Liver (tissue), 3 donors: ENCODE measurements around the gene PRB3.

Experiments
- ATF3 ChIP-seq: IDR thresholded peaks from 2 replicates; pipeline ENCODE4 v1.6.1; 2016; ENCODE audit warnings: antibody characterized with exemption
- EGR1 ChIP-seq, 2 donors: IDR thresholded peaks; 2 replicates each; pipeline ENCODE4 v1.6.1; 2016 to 2018; ENCODE audit warnings: antibody characterized with exemption in 2 of 2, low read depth in 2 of 2
- FOXA2 ChIP-seq: IDR thresholded peaks from 2 replicates; pipeline ENCODE4 v1.6.1; 2016; ENCODE audit warnings: antibody characterized with exemption
- GABPA ChIP-seq, 2 donors: IDR thresholded peaks in 1 of 2; conservative IDR thresholded peaks in 1 of 2; 2 replicates each; pipeline ENCODE4 v1.6.1; 2016; ENCODE audit warnings: antibody characterized with exemption in 2 of 2, mild to moderate bottlenecking in 1 of 2, moderate library complexity in 1 of 2
- JUND ChIP-seq, 2 donors: IDR thresholded peaks; 2 replicates each; pipeline ENCODE4 v1.6.1; 2016; ENCODE audit warnings: antibody characterized with exemption in 2 of 2
- NR2F2 ChIP-seq: IDR thresholded peaks from 2 replicates; pipeline ENCODE4 v1.6.1; 2016; ENCODE audit warnings: antibody characterized with exemption
- RAD21 ChIP-seq, 2 donors: IDR thresholded peaks; 2 replicates each; pipeline ENCODE4 v1.6.1; 2016; ENCODE audit warnings: antibody characterized with exemption in 2 of 2, mild to moderate bottlenecking in 2 of 2
- RXRA ChIP-seq, 2 donors: IDR thresholded peaks; 2 replicates each; pipeline ENCODE4 v1.6.1; 2017 to 2018; ENCODE audit warnings: antibody characterized with exemption in 2 of 2, mild to moderate bottlenecking in 1 of 2
- SP1 ChIP-seq: IDR thresholded peaks from 2 replicates; pipeline ENCODE4 v1.6.1; 2018; ENCODE audit warnings: antibody characterized with exemption, mild to moderate bottlenecking
- TAF1 ChIP-seq: conservative IDR thresholded peaks from 2 replicates; pipeline ENCODE4 v1.6.1; 2016; ENCODE audit warnings: antibody characterized with exemption, mild to moderate bottlenecking
- YY1 ChIP-seq: IDR thresholded peaks from 2 replicates; pipeline ENCODE4 v1.6.1; 2016; ENCODE audit warnings: antibody characterized with exemption, mild to moderate bottlenecking
- TF ChIP-seq, protein P1 (sequence below): fragments of 150-350 bp; IDR thresholded peaks from 2 replicates; pipeline ENCODE4 v1.5.1; 2017; ENCODE audit warnings: improper control_type of control experiment, low read depth, low read length; ENCODE audit not compliant: missing input control
- TF ChIP-seq, protein P2 (sequence below): IDR thresholded peaks from 2 replicates; pipeline ENCODE4 v1.6.1; 2016; ENCODE audit warnings: antibody characterized with exemption, mild to moderate bottlenecking
- TF ChIP-seq, protein P3 (sequence below): IDR thresholded peaks from 2 replicates; pipeline ENCODE4 v1.6.1; 2016; ENCODE audit warnings: antibody characterized with exemption
- donor health status: healthy.
- donor health status: healthy.

GRCh38 chr12:11240348-11240930 is 29.1 kb downstream of the PRB3 start:
- TF ChIP-seq, protein P1, sequence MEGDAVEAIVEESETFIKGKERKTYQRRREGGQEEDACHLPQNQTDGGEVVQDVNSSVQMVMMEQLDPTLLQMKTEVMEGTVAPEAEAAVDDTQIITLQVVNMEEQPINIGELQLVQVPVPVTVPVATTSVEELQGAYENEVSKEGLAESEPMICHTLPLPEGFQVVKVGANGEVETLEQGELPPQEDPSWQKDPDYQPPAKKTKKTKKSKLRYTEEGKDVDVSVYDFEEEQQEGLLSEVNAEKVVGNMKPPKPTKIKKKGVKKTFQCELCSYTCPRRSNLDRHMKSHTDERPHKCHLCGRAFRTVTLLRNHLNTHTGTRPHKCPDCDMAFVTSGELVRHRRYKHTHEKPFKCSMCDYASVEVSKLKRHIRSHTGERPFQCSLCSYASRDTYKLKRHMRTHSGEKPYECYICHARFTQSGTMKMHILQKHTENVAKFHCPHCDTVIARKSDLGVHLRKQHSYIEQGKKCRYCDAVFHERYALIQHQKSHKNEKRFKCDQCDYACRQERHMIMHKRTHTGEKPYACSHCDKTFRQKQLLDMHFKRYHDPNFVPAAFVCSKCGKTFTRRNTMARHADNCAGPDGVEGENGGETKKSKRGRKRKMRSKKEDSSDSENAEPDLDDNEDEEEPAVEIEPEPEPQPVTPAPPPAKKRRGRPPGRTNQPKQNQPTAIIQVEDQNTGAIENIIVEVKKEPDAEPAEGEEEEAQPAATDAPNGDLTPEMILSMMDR = no peak
- no peak for TF ChIP-seq RAD21 (IDR thresholded peaks at IDR 0.05)
- TF ChIP-seq, protein P2, sequence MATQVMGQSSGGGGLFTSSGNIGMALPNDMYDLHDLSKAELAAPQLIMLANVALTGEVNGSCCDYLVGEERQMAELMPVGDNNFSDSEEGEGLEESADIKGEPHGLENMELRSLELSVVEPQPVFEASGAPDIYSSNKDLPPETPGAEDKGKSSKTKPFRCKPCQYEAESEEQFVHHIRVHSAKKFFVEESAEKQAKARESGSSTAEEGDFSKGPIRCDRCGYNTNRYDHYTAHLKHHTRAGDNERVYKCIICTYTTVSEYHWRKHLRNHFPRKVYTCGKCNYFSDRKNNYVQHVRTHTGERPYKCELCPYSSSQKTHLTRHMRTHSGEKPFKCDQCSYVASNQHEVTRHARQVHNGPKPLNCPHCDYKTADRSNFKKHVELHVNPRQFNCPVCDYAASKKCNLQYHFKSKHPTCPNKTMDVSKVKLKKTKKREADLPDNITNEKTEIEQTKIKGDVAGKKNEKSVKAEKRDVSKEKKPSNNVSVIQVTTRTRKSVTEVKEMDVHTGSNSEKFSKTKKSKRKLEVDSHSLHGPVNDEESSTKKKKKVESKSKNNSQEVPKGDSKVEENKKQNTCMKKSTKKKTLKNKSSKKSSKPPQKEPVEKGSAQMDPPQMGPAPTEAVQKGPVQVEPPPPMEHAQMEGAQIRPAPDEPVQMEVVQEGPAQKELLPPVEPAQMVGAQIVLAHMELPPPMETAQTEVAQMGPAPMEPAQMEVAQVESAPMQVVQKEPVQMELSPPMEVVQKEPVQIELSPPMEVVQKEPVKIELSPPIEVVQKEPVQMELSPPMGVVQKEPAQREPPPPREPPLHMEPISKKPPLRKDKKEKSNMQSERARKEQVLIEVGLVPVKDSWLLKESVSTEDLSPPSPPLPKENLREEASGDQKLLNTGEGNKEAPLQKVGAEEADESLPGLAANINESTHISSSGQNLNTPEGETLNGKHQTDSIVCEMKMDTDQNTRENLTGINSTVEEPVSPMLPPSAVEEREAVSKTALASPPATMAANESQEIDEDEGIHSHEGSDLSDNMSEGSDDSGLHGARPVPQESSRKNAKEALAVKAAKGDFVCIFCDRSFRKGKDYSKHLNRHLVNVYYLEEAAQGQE = no peak
- no peak for TF ChIP-seq GABPA (IDR thresholded peaks at IDR 0.05 in 1 of 2, conservative IDR thresholded peaks at IDR 0.05 in 1 of 2)
- no peak for TF ChIP-seq SP1
- no peak for TF ChIP-seq YY1
- no peak for TF ChIP-seq ATF3
- TF ChIP-seq NR2F2 = no peak
- TF ChIP-seq JUND (IDR thresholded peaks at IDR 0.05) = no peak
- TF ChIP-seq, protein P3, sequence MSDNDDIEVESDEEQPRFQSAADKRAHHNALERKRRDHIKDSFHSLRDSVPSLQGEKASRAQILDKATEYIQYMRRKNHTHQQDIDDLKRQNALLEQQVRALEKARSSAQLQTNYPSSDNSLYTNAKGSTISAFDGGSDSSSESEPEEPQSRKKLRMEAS = no peak
- TF ChIP-seq FOXA2 = no peak
- no peak for TF ChIP-seq RXRA (IDR thresholded peaks at IDR 0.05)
- TF ChIP-seq TAF1 = no peak
- TF ChIP-seq EGR1 (IDR thresholded peaks at IDR 0.05; ENCODE audit: low read depth in 2 of 2) = no peak
